Stimulated activated CD8-positive, alpha-beta memory T cell treated with anti-CD3 and anti-CD28 coated beads, Interleukin-4, amount 100 ng/mL, for 24 hours (primary cell): ENCODE data around the gene BMERB1.
"Not testable (repeated sequence)": the region's sequence is repeated elsewhere in the genome, so short reads cannot be mapped to it uniquely, and the experiment has no call there.

Experiments
- DNase-seq: peaks from one replicate; pipeline ENCODE4 v3.0.0-alpha.2; 2020; ENCODE audit warnings: low read depth

Gene BMERB1

DNA sequence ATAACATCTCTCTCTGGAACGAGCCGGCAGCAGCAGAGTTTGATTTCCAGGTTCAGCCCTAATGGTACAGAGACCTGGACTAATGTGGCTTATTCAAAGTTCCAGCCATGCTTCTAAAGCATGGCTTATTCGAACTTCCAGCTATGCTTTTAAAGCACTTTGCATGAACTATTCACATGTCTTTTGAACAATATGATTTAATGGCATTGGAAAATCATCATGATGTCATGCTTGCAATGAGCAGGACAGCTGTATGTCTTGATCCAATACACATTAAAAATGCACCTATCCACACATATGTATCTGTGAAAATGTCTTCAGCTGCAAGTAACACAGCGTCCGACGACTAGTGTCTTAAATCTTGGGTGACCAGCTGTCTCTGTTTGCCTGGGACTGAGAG lies 122.9 kb downstream of the BMERB1 start:
- no peak for DNase-seq

DNA sequence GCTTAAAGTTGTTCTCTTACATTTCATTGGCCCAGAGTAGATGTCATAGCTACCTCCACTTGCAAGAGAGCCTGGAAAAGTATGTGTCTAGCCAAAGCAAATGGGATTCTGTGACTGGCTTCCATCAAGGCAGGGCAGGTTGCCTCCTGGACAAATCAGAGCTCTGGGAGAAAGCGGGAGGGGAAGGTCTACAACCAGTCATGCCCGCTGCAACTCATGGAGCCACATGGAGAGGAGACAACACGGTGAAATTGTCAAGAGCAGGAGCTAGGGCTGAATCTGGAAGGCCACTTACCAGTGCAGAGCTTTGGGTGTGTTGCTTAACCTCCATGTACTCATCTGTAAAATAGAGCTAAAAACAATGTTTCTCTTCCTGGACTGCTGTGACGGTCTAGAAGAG lies 124.8 kb downstream of the BMERB1 start:
- DNase-seq = no peak

- no peak for DNase-seq
These were observed 130.4 kb downstream of the BMERB1 start for GRCh38 chr16:15564604-15565339.

- no peak for DNase-seq
These were observed 131.7 kb downstream of the BMERB1 start for GRCh38 chr16:15566095-15566494.

DNA sequence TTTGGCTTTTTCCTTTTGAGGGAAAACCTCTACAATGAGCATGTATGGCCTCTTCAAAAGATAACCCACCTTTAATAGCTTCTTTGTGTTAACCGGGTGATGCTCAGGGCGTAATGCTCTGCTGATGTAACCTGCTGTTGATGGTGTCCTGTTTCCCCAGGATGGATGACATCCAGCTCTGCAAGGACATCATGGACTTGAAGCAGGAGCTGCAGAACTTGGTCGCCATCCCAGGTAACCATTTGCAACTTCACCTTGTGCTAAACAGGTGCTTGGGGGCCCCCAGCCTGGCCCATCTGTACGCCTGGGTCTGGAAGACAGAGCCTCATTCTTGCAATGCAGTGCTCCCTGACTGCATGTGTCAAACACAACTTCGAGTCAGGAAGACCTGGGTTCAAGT lies 133.4 kb downstream of the BMERB1 start:
- no peak for DNase-seq

DNA sequence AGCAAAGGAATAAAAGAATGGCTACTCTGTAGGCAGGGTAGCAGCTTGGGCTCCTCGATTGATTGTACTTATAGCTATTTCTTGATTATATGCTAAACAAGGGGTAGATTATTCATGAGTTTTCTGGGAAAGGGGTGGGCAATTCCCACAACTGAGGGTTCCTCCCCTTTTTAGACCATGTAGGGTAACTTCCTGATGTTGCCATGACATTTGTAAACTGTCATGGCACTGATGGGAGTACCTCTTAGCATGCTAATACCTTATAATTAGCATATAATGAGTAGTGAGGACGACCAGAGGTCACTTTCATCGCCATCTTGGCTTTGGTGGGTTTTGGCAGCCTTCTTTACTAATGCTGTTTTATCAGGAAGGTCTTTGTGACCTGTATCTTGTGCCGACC lies 136.3 kb downstream of the BMERB1 start:
- DNase-seq = not testable (repeated sequence)

GRCh38 chr16:15571557-15571956 lies 137.2 kb downstream of the BMERB1 start:
- DNase-seq = no peak

GRCh38 chr16:15572329-15573001 lies 138.1 kb downstream of the BMERB1 start:
- no peak for DNase-seq

- DNase-seq = no peak
These were observed 139.0 kb downstream of the BMERB1 start for GRCh38 chr16:15573274-15573895.

- not testable (repeated sequence) for DNase-seq
These were observed 139.7 kb downstream of the BMERB1 start for GRCh38 chr16:15573896-15574613.

GRCh38 chr16:15574614-15574948 lies 140.2 kb downstream of the BMERB1 start:
- DNase-seq = no peak

GRCh38 chr16:15575293-15576049 lies 141.1 kb downstream of the BMERB1 start:
- DNase-seq = no peak

DNA sequence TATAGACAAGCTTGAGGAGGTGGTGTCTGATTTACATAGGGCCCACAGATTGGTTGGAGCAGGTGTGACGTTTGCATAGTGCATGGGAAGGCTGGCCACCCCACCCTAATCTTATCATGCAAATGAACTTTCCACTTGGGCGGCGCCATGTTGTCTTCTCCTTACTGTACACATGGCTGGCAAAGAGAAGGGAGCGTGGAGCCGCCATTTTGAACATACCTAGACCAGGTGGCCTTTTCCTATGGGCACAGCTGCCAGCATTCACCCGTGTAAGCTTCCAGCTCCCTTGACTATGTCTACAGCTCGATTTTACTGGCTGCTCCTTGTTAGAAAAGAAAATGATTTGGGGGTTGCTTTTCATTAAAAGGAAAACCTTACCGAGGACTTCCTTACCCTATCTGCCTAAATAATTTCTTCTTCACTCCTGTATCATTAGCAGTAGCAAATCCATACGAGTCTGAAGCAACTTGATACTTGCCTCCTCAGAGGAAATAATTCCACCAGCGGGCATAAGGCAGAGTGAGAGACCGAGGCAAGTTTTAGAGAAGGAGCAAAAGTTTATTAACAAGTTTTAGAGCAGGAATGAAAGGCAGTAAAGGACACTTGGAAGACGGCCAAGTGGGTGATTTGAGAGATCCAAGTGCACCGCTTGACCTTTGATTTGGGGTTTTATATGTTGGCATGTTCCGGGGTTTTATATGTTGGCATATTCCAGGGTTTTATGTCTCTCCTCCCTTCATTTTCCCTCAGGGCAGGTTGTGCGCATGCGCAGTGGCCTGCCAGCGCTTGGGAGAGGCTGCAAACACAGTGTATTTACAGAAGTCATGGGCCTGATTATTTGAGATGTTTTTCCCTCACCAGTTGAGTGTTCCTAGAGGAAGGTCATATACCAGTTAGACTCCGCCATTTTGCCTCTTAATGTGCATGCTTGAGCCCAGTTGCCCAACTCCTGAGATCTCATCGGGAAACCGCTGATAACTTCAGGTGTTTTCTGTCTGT lies 142.9 kb downstream of the BMERB1 start:
- DNase-seq = no peak

DNA sequence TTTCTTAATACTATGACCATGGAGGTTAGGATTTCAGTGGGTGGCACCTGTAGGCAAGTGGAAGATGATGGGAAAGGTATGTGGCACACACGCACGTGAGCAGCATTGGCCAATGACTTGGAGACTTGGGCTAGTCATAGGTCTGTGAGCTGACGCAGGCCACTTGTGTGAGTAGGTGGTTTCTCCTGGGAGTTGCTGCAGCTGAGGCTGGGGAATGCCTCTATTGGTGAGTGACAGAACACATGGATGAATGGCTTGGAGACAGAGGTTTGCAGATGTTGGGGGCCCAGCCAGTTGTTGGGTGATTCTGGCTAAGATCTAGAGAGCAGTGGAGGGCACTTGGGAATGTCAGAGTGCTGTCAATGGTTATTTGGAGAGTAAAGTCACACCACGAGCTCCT lies 144.4 kb downstream of the BMERB1 start:
- DNase-seq = no peak

- DNase-seq = no peak
These were observed 146.9 kb downstream of the BMERB1 start for GRCh38 chr16:15581127-15581815.

- DNase-seq = no peak
These were observed 149.1 kb downstream of the BMERB1 start for GRCh38 chr16:15583526-15583925.

- no peak for DNase-seq
These were observed 151.6 kb downstream of the BMERB1 start for GRCh38 chr16:15585956-15586355.

DNA sequence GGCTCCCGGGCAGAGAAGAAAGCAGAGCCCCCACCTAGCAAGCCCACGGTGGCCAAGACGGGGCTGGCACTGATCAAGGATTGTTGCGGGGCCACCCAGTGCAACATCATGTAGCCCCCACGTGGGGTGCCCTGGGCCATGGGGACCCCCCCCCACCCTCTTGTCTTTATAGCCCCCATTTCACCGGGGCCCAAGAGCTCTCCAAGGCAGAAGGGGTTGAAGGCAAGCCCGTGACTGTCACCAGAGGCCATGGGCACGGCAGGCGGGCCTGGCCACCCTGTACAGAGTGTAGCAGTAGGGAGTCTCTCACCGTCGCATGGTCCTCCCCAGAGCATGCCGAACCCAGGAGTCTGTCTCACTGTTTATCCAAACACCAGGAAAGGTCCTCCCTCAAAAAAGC lies 152.3 kb downstream of the BMERB1 start:
- DNase-seq = no peak

DNA sequence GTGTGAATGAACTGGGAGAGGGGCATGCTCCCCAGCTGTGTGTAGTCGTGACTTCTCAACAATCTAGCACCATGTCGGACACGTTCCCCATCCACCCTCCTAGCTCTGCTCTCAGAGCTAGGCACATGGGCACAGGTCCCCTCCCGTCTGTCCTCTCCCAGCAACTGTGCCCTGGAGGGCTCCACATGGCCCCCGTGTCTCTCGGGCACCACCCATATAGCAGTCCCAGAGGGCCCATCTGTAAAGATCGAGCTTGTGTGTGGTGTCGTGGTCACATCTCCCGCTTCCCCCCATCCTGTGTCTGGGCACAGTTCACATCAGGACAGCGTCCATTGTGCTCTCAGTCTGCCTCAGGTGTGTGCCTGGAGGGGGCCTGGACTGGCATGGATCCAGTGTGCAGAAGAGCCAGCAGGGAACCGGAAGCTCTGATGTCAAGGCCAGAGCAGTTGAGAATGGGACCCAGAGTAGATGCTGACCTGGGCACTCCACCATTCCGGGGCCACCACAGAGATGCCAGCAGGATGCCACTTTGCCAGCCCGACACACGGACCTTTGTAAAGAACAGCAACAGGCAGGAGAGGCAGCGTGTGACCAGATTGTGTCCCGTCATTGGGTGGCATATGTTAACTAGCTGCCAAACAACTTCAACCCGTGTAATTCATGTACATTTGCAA lies 152.9 kb downstream of the BMERB1 start:
- DNase-seq = no peak

- DNase-seq = no peak
These were observed 157.9 kb downstream of the BMERB1 start for GRCh38 chr16:15592324-15592723.
